Measurements from ENCODE around the gene STOM. TPM values are rescaled to one million over a fixed set of nuclear protein-coding genes. Genes with fewer than 3 reads are reported as not detected.

The STOM gene
- total and polyA plus RNA-seq, 12 donors: 104 to 389 (median 181) TPM

GRCh38 chr9:121331992-121332685 lies 37.9 kb downstream of the STOM start:
- H3K9me3 ChIP-seq: no peaks in the 10 kb centered on the region
- H3K36me3 ChIP-seq: peaks cover 0 to 97% (median 64%) of the 10 kb centered on the region in 9 donors
- H3K27ac ChIP-seq: peak overlapping the region; percentile 9 to 98 (median 76)
- peaks cover 9 to 94% (median 33%) of the 10 kb centered on the region in 9 donors for H3K4me1 ChIP-seq
- DNase-seq: no peak
- WGBS, 2 donors: 62 to 75% methylated on average over 14 of the region's 14 CpGs
- ATAC-seq: peak in 6 of 8 donors; percentile 6 to 33 (median 22)
- intact Hi-C loops (cut with DNase I): no loop called here
- no peaks in the 10 kb centered on the region for H3K27me3 ChIP-seq
- TF ChIP-seq, protein P1, sequence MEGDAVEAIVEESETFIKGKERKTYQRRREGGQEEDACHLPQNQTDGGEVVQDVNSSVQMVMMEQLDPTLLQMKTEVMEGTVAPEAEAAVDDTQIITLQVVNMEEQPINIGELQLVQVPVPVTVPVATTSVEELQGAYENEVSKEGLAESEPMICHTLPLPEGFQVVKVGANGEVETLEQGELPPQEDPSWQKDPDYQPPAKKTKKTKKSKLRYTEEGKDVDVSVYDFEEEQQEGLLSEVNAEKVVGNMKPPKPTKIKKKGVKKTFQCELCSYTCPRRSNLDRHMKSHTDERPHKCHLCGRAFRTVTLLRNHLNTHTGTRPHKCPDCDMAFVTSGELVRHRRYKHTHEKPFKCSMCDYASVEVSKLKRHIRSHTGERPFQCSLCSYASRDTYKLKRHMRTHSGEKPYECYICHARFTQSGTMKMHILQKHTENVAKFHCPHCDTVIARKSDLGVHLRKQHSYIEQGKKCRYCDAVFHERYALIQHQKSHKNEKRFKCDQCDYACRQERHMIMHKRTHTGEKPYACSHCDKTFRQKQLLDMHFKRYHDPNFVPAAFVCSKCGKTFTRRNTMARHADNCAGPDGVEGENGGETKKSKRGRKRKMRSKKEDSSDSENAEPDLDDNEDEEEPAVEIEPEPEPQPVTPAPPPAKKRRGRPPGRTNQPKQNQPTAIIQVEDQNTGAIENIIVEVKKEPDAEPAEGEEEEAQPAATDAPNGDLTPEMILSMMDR (IDR thresholded peaks at IDR 0.05): peak in 6 of 9 donors; percentile 22 to 55 (median 35)
- no peak overlapping the region for H3K4me3 ChIP-seq

DNA sequence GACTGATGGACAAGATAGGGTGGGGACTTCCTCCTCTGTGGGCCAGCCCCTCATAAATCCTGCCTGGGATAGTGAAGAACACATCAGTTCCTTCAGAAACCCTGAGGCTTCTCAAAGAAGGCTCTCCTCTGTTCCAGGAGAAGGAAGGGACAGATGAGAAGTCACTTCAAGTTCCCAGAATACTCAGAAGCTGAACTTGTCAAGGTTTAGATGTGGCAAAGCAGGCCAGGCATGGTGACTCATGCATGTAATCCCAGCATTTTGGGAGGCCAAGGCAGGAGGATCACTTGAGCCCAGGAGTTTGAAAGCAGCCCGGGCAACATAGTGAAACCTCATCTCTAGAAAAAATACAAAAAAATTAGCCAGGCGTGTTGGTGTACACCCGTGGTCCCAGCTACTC lies 38.5 kb downstream of the STOM start:
- H3K27me3 ChIP-seq: no peaks in the 10 kb centered on the region
- no peak overlapping the region for H3K4me3 ChIP-seq
- H3K36me3 ChIP-seq: peaks cover 0 to 97% (median 70%) of the 10 kb centered on the region in 9 donors
- TF ChIP-seq, protein P1 (IDR thresholded peaks at IDR 0.05): no peak
- peaks cover 14 to 94% (median 39%) of the 10 kb centered on the region in 9 donors for H3K4me1 ChIP-seq
- ATAC-seq (no peak), DNase-seq (no peak)
- peak overlapping the region; percentile 9 to 98 (median 76) for H3K27ac ChIP-seq
- WGBS, 2 donors: 78 to 87% methylated on average over 3 of the region's 3 CpGs
- no peaks in the 10 kb centered on the region for H3K9me3 ChIP-seq
- intact Hi-C loops (cut with DNase I): no loop called here

GRCh38 chr9:121328876-121329681 lies 41.0 kb downstream of the STOM start:
- H3K9me3 ChIP-seq: no peaks in the 10 kb centered on the region
- peak overlapping the region; percentile 19 to 98 (median 92) for H3K27ac ChIP-seq
- 81 to 83% methylated on average over 16 of the region's 16 CpGs for WGBS, 2 donors
- no peak for ATAC-seq
- no peak for DNase-seq
- intact Hi-C loops (cut with DNase I): loop anchor here in 2 of 10 donors (5.0 to 10.0 kb wide), 2 partner anchors 42 to 46 kb away; partner anchors contain the start of gene STOM (in 1 of the 2)
- H3K4me1 ChIP-seq: peaks cover 29 to 98% (median 58%) of the 10 kb centered on the region in 9 donors
- H3K27me3 ChIP-seq: no peaks in the 10 kb centered on the region
- TF ChIP-seq, protein P1 (IDR thresholded peaks at IDR 0.05): no peak
- H3K36me3 ChIP-seq: peaks cover 0 to 100% (median 82%) of the 10 kb centered on the region in 9 donors
- H3K4me3 ChIP-seq: no peak overlapping the region

DNA sequence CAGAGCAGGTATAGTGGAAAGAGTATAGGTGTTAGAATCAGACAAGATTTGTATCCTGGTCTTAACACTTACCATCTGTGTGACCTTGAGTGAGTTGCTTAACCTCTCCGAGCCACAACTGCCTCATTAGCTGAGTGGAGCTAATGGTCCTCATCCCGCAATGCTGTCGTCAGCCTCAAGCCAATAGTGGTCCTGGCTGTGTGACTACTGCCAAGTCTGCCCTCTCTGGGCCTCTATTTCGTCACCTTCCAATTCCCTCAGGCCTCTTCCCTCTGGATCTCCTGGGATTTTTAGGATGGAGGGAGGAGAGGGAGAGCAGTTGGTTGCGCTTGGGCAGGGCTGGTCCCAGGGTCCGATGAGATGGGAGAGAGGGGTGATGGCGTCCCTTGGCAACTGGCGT lies 41.6 kb downstream of the STOM start:
- Histone ChIP-seq H3K4me3 (no peak overlapping the region), H3K4me1 (peaks cover 29 to 99% (median 57%) of the 10 kb centered on the region in 9 donors), H3K36me3 (peaks cover 0 to 100% (median 88%) of the 10 kb centered on the region in 9 donors), H3K27ac (peak overlapping the region; percentile 19 to 98 (median 92)), H3K27me3 (no peaks in the 10 kb centered on the region), H3K9me3 (no peaks in the 10 kb centered on the region)
- intact Hi-C loops (cut with DNase I): loop anchor here in 2 of 10 donors (5.0 to 10.0 kb wide), 2 partner anchors 41 to 46 kb away; partner anchors contain the start of gene STOM (in 1 of the 2)
- TF ChIP-seq, protein P1 (IDR thresholded peaks at IDR 0.05): no peak
- ATAC-seq (no peak), DNase-seq (no peak)
- 80 to 81% methylated on average over 8 of the region's 8 CpGs for WGBS, 2 donors
